ENCODE data around the gene EMC1.
"Not testable (repeated sequence)": the region's sequence is repeated elsewhere in the genome, so short reads cannot be mapped to it uniquely, and the experiment has no call there.

Gene EMC1

GRCh38 chr1:19190468-19190867 lies 60.9 kb downstream of the EMC1 start:
- no peak for DNase-seq (ENCODE audit: low read depth)

- no peak for DNase-seq (ENCODE audit: low read depth)
Observed at GRCh38 chr1:19189270-19189669, 62.1 kb downstream of the EMC1 start.

GRCh38 chr1:19187852-19188251 lies 63.5 kb downstream of the EMC1 start:
- no peak for DNase-seq (ENCODE audit: low read depth)

DNA sequence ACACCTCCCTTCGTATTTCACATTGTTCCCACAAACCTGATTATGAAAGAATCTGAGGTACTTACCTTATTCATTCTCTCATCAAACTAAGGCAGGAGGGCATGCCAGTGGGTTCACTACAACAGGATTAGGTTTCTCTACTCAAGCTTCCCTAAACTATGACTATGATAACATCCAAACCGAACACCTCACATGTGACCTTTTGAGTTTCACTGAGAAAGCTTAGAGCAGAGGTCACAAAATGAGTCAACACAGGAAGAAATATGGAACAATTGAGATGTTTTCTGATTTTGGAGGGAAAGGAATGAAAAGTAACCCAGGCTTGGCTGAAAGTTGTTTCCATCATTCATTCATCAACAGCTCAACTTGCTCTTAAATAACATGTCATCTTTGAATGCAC lies 65.3 kb downstream of the EMC1 start:
- DNase-seq (ENCODE audit: low read depth), result no peak

DNA sequence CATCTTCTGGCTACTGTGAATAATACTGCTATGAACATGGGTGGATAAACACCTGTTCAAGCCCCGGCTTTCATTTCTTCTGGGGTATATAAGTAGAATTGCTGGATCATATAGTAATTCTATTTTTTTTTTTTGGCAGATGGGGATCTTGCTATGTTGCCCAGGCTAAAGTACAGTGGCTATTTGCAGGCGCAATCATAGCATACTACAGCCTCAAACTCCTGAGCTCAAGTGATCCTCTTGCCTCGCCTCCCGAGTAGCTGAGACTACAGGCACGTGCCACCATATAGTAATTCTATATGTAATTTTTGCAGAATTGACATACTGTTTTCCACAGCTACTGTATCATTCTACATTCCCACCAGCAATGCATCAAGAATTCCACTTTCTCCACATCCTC lies 69.1 kb downstream of the EMC1 start:
- DNase-seq (ENCODE audit: low read depth), result no peak

GRCh38 chr1:19180265-19180657 lies 71.1 kb downstream of the EMC1 start:
- not testable (repeated sequence) for DNase-seq (ENCODE audit: low read depth)

- no peak for DNase-seq (ENCODE audit: low read depth)
Observed at GRCh38 chr1:19179597-19180264, 71.6 kb downstream of the EMC1 start.

GRCh38 chr1:19178734-19179398 lies 72.5 kb downstream of the EMC1 start:
- DNase-seq (ENCODE audit: low read depth), result no peak

DNA sequence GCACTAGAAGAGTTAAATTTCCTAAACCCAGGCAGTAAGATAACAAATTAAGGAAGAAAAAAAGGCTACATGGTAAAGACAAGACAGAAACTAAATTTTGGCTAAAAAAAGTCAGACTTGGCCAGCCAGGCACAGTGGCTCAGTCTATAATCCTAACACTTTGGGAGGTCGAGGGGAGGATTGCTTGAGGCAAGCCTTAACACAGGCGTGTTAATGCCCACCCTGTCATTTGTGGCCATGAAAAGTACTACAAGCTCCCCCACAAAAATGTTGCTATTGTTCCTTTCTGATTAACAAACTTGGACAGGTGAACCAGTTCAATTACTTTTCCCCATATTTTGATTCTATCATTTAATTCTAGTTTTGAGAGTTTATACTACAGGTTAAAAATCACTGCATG lies 73.5 kb downstream of the EMC1 start:
- DNase-seq (ENCODE audit: low read depth), result no peak

DNA sequence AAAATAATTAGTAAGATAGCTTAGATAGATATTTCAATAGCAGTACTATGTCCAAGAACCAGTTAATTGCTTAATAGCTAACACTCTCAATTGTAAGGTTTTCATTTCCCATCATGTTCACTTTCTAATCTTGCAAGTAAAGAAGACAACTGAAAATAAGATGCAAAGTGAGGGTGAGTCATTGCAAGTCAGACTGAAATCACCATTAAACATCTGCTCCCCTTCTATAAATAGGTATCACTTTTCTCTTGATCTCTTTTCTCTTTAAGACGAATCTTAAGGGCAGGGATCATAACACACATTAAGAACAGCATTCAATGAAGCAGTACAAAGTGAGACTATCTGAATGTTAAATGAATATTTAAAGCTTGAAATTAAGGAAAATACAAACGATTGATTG lies 81.7 kb downstream of the EMC1 start:
- DNase-seq (ENCODE audit: low read depth), result no peak

- no peak for DNase-seq (ENCODE audit: low read depth)
Observed at GRCh38 chr1:19167140-19167539, 84.2 kb downstream of the EMC1 start.

DNA sequence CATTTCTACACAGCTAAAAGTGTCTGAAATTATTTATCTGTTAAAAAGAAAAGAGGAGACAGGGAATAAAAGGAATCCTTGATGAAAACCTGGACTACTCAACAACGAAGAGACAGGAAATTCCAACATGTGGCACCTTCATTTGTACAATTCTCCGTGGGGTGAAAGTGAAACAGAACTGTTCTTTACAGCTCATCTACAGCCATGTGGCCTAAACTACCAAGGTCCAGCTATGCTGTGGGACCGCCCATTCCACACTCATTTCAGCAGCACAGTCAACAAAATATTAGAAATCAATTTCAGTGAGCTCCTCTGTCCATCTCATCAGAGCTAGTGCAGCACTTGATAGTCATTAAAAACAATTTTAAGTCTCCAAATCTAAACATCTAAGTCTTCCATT lies 85.3 kb downstream of the EMC1 start:
- DNase-seq (ENCODE audit: low read depth), result no peak
